AG09309 (cell line): ENCODE data around the gene AATF.

Source experiments
- DNase-seq: peaks from one replicate; pipeline ENCODE4 v3.0.0-alpha.2; 2010; ENCODE audit warnings: low read depth
- H3K4me3 ChIP-seq: 2 replicates; pipeline ENCODE4 v1.5.1; 2011; ENCODE audit warnings: mild to moderate bottlenecking, low read depth, low read length, moderate library complexity; ENCODE audit not compliant: control insufficient read depth
- CTCF ChIP-seq: IDR thresholded peaks from 2 replicates; pipeline ENCODE4 v1.5.1; 2011; ENCODE audit warnings: mild to moderate bottlenecking, low read depth, low read length, inconsistent platforms; ENCODE audit not compliant: insufficient read depth, control insufficient read depth; ENCODE audit errors: missing control alignments

AATF gene

GRCh38 chr17:37059493-37059892 lies 110.7 kb downstream of the AATF start:
- TF ChIP-seq CTCF, result no peak
- no peak for DNase-seq

GRCh38 chr17:37060094-37060493 lies 111.3 kb downstream of the AATF start:
- H3K4me3 ChIP-seq, result no peak overlapping the region
- no peak for TF ChIP-seq CTCF
- DNase-seq, result no peak

More at GRCh38 chr17:37059493-37059892, 110.7 kb downstream of the AATF start:
- no peak overlapping the region for H3K4me3 ChIP-seq

GRCh38 chr17:37060928-37061327 lies 112.2 kb downstream of the AATF start:
- no peak for DNase-seq
- H3K4me3 ChIP-seq, result no peak overlapping the region
- TF ChIP-seq CTCF, result no peak

GRCh38 chr17:37062021-37062420 lies 113.3 kb downstream of the AATF start:
- TF ChIP-seq CTCF, result no peak
- no peak overlapping the region for H3K4me3 ChIP-seq
- DNase-seq, result no peak

GRCh38 chr17:37064206-37064605 lies 115.5 kb downstream of the AATF start:
- no peak for DNase-seq
- H3K4me3 ChIP-seq, result no peak overlapping the region
- no peak for TF ChIP-seq CTCF

- no peak for TF ChIP-seq CTCF
- H3K4me3 ChIP-seq, result no peak overlapping the region
- no peak for DNase-seq
Measured at GRCh38 chr17:37064956-37065355, 116.2 kb downstream of the AATF start.
